ENCODE results near the gene TRPC6. TPM values are rescaled to one million over a fixed set of nuclear protein-coding genes. Genes with fewer than 3 reads are reported as not detected.

TRPC6 gene
- total and polyA plus RNA-seq, 9 of the 15 experiments (the other 6 are each of a cell fraction or from before 2014, with no cell fraction given) = not detected

DNA sequence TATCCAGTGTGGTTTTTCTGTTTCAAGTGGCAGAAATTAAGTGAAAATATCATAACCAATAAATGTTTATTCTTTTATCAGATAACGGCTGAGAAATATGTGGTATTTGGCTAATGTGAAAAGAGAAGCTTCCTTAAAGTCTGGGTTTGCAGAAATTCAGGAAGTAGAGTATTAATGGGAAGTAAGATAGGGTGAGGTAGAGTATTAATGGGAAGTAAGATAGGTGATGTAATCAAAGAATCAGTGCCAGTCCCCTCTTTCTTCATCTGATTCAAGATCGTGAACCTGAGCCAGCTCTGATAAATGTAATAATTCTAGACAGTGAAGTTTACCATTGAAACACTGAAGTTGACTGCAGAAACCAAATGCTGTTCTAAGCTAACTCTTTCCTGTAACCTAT lies 30.9 kb downstream of the TRPC6 start (continued):
- TF ChIP-seq RAD51 (IDR thresholded peaks at IDR 0.05; ENCODE audit: borderline replicate concordance, low read depth) = no peak
- TF ChIP-seq, protein P1, sequence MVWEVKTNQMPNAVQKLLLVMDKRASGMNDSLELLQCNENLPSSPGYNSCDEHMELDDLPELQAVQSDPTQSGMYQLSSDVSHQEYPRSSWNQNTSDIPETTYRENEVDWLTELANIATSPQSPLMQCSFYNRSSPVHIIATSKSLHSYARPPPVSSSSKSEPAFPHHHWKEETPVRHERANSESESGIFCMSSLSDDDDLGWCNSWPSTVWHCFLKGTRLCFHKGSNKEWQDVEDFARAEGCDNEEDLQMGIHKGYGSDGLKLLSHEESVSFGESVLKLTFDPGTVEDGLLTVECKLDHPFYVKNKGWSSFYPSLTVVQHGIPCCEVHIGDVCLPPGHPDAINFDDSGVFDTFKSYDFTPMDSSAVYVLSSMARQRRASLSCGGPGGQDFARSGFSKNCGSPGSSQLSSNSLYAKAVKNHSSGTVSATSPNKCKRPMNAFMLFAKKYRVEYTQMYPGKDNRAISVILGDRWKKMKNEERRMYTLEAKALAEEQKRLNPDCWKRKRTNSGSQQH (CRISPR knock-in tag; IDR thresholded peaks at IDR 0.05) = no peak
- TF ChIP-seq, protein P2, sequence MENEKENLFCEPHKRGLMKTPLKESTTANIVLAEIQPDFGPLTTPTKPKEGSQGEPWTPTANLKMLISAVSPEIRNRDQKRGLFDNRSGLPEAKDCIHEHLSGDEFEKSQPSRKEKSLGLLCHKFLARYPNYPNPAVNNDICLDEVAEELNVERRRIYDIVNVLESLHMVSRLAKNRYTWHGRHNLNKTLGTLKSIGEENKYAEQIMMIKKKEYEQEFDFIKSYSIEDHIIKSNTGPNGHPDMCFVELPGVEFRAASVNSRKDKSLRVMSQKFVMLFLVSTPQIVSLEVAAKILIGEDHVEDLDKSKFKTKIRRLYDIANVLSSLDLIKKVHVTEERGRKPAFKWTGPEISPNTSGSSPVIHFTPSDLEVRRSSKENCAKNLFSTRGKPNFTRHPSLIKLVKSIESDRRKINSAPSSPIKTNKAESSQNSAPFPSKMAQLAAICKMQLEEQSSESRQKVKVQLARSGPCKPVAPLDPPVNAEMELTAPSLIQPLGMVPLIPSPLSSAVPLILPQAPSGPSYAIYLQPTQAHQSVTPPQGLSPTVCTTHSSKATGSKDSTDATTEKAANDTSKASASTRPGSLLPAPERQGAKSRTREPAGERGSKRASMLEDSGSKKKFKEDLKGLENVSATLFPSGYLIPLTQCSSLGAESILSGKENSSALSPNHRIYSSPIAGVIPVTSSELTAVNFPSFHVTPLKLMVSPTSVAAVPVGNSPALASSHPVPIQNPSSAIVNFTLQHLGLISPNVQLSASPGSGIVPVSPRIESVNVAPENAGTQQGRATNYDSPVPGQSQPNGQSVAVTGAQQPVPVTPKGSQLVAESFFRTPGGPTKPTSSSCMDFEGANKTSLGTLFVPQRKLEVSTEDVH (IDR thresholded peaks at IDR 0.05; ENCODE audit: low read depth, partially characterized antibody) = no peak
- no peak for TF ChIP-seq HNRNPH1 (optimal IDR thresholded peaks at IDR 0.05; ENCODE audit: low read depth, low read length)
- TF ChIP-seq, protein P3, sequence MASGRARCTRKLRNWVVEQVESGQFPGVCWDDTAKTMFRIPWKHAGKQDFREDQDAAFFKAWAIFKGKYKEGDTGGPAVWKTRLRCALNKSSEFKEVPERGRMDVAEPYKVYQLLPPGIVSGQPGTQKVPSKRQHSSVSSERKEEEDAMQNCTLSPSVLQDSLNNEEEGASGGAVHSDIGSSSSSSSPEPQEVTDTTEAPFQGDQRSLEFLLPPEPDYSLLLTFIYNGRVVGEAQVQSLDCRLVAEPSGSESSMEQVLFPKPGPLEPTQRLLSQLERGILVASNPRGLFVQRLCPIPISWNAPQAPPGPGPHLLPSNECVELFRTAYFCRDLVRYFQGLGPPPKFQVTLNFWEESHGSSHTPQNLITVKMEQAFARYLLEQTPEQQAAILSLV (tag; IDR thresholded peaks at IDR 0.05) = no peak
- no peak for TF ChIP-seq SRSF9 (IDR thresholded peaks at IDR 0.05; ENCODE audit: borderline replicate concordance, low read depth, low read length)
- no peak for TF ChIP-seq NRF1 (conservative IDR thresholded peaks at IDR 0.05 in 1 of 2, IDR thresholded peaks at IDR 0.05 in 1 of 2)
- TF ChIP-seq, protein P4, sequence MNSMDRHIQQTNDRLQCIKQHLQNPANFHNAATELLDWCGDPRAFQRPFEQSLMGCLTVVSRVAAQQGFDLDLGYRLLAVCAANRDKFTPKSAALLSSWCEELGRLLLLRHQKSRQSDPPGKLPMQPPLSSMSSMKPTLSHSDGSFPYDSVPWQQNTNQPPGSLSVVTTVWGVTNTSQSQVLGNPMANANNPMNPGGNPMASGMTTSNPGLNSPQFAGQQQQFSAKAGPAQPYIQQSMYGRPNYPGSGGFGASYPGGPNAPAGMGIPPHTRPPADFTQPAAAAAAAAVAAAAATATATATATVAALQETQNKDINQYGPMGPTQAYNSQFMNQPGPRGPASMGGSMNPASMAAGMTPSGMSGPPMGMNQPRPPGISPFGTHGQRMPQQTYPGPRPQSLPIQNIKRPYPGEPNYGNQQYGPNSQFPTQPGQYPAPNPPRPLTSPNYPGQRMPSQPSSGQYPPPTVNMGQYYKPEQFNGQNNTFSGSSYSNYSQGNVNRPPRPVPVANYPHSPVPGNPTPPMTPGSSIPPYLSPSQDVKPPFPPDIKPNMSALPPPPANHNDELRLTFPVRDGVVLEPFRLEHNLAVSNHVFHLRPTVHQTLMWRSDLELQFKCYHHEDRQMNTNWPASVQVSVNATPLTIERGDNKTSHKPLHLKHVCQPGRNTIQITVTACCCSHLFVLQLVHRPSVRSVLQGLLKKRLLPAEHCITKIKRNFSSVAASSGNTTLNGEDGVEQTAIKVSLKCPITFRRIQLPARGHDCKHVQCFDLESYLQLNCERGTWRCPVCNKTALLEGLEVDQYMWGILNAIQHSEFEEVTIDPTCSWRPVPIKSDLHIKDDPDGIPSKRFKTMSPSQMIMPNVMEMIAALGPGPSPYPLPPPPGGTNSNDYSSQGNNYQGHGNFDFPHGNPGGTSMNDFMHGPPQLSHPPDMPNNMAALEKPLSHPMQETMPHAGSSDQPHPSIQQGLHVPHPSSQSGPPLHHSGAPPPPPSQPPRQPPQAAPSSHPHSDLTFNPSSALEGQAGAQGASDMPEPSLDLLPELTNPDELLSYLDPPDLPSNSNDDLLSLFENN (IDR thresholded peaks at IDR 0.05; ENCODE audit: low read depth in 2 of 2, low read length in 2 of 2) = no peak
- no peak for TF ChIP-seq CCAR2 (IDR thresholded peaks at IDR 0.05; ENCODE audit: low read depth, low read length)

Data from K562 (cell line).